H9 (cell line): Measurements from ENCODE around the gene KCNMB1. TPM values are rescaled to one million over a fixed set of nuclear protein-coding genes. Genes with fewer than 3 reads are reported as not detected.

ENCODE experiments used
- DNase-seq: peaks from one replicate; pipeline ENCODE4 v3.0.0-alpha.2; 2017
- H2AFZ ChIP-seq: one replicate; pipeline ENCODE4 v1.6.1; 2013; ENCODE audit warnings: mild to moderate bottlenecking, low read length, control low read depth, moderate library complexity
- H2AK5ac ChIP-seq: 2 replicates; pipeline ENCODE4 v1.6.1; 2013; ENCODE audit warnings: low read length, control low read depth, mixed read lengths; ENCODE audit not compliant: insufficient read length
- H2BK120ac ChIP-seq: one replicate; pipeline ENCODE4 v1.6.1; 2013; ENCODE audit warnings: low read depth, mild to moderate bottlenecking, low read length, control low read depth, inconsistent platforms; ENCODE audit not compliant: poor library complexity, severe bottlenecking
- H2BK12ac ChIP-seq: 2 replicates; pipeline ENCODE4 v1.6.1; 2013; ENCODE audit warnings: low read length, control low read depth, mixed read lengths, low read depth; ENCODE audit not compliant: insufficient read length
- H2BK15ac ChIP-seq: 2 replicates; pipeline ENCODE4 v1.6.1; 2013; ENCODE audit warnings: low read depth, low read length, control low read depth
- H2BK20ac ChIP-seq: one replicate; pipeline ENCODE4 v1.6.1; 2013; ENCODE audit warnings: low read depth, mild to moderate bottlenecking, low read length, control low read depth, inconsistent platforms; ENCODE audit not compliant: poor library complexity, severe bottlenecking
- H2BK5ac ChIP-seq: 2 replicates; pipeline ENCODE4 v1.6.1; 2013; ENCODE audit warnings: low read length, control low read depth, mixed read lengths; ENCODE audit not compliant: insufficient read length
- H3K14ac ChIP-seq: 2 replicates; pipeline ENCODE4 v1.6.1; 2013; ENCODE audit warnings: low read length, control low read depth; ENCODE audit not compliant: insufficient read depth
- H3K18ac ChIP-seq: 2 replicates; pipeline ENCODE4 v1.6.1; 2013; ENCODE audit warnings: low read depth, mild to moderate bottlenecking, mixed read lengths, low read length, control low read depth; ENCODE audit not compliant: insufficient read length
- H3K23ac ChIP-seq: 2 replicates; pipeline ENCODE4 v1.6.1; 2013; ENCODE audit warnings: low read length, control low read depth, mixed read lengths, low read depth; ENCODE audit not compliant: insufficient read length
- H3K23me2 ChIP-seq: 2 replicates; pipeline ENCODE4 v1.6.1; 2013; ENCODE audit warnings: low read depth, mild to moderate bottlenecking, mixed read lengths, low read length, control low read depth; ENCODE audit not compliant: insufficient read length, poor library complexity, severe bottlenecking
- H3K27ac ChIP-seq: 2 replicates; pipeline ENCODE4 v1.5.1; 2013; ENCODE audit warnings: low read length, control low read depth, mixed read lengths, low read depth; ENCODE audit not compliant: insufficient read length
- H3K27me3 ChIP-seq: 2 replicates; pipeline ENCODE4 v1.6.1; 2013; ENCODE audit warnings: low read length, control low read depth, inconsistent platforms; ENCODE audit not compliant: insufficient read depth
- H3K4ac ChIP-seq: 2 replicates; pipeline ENCODE4 v1.6.1; 2013; ENCODE audit warnings: low read depth, mild to moderate bottlenecking, control low read depth, inconsistent platforms, low read length, moderate library complexity
- H3K4me1 ChIP-seq: 2 replicates; pipeline ENCODE4 v1.6.1; 2013; ENCODE audit warnings: low read length, control low read depth, inconsistent platforms; ENCODE audit not compliant: insufficient read depth
- H3K4me2 ChIP-seq: 2 replicates; pipeline ENCODE4 v1.6.1; 2013; ENCODE audit warnings: low read length, control low read depth, mixed read lengths; ENCODE audit not compliant: insufficient read length, insufficient read depth
- H3K56ac ChIP-seq: 2 replicates; pipeline ENCODE4 v1.6.1; 2013; ENCODE audit warnings: low read depth, mild to moderate bottlenecking, mixed read lengths, low read length, control low read depth; ENCODE audit not compliant: insufficient read length
- H3K79me1 ChIP-seq: 2 replicates; pipeline ENCODE4 v1.6.1; 2013; ENCODE audit warnings: low read depth, mild to moderate bottlenecking, moderate library complexity, low read length, control low read depth, inconsistent platforms; ENCODE audit not compliant: insufficient read depth, poor library complexity, severe bottlenecking
- H3K79me2 ChIP-seq: 2 replicates; pipeline ENCODE4 v1.6.1; 2013; ENCODE audit warnings: low read length, control low read depth, inconsistent platforms; ENCODE audit not compliant: insufficient read depth
- H3K9ac ChIP-seq: 2 replicates; pipeline ENCODE4 v1.6.1; 2013; ENCODE audit warnings: low read length, control low read depth, mixed read lengths; ENCODE audit not compliant: insufficient read length; ENCODE audit errors: extremely low read depth
- H3K9me3 ChIP-seq: one replicate; pipeline ENCODE4 v1.6.1; 2013; ENCODE audit warnings: low read depth, low read length, inconsistent platforms; ENCODE audit not compliant: control insufficient read depth
- H3T11ph ChIP-seq: one replicate; pipeline ENCODE4 v1.6.1; 2013; ENCODE audit warnings: mild to moderate bottlenecking, low read length, control low read depth, inconsistent platforms
- H4K20me1 ChIP-seq: one replicate; pipeline ENCODE4 v1.6.1; 2013; ENCODE audit not compliant: control insufficient read depth, insufficient read length, insufficient read depth
- H4K5ac ChIP-seq: 2 replicates; pipeline ENCODE4 v1.6.1; 2013; ENCODE audit warnings: low read depth, mild to moderate bottlenecking, mixed read lengths, low read length, control low read depth; ENCODE audit not compliant: insufficient read length
- H4K8ac ChIP-seq: replicated peaks from 2 replicates; pipeline ENCODE4 v1.6.1; 2013; ENCODE audit warnings: low read length, control low read depth, mixed read lengths, low read depth; ENCODE audit not compliant: insufficient read length
- H4K91ac ChIP-seq: 2 replicates; pipeline ENCODE4 v1.6.1; 2013; ENCODE audit warnings: low read depth, mild to moderate bottlenecking, moderate library complexity, mixed read lengths, low read length, control low read depth; ENCODE audit not compliant: insufficient read length
- H3K27ac Mint-ChIP-seq, 3 experiments: 2 replicates in 2 of 3; 3 replicates in 1 of 3; pipeline ENCODE4 v1.8.0; 2020 to 2021; ENCODE audit warnings: mixed read lengths in 3 of 3, mild to moderate bottlenecking in 1 of 3, moderate library complexity in 1 of 3
- H3K27me3 Mint-ChIP-seq: 2 replicates; pipeline ENCODE4 v1.8.0; 2021; ENCODE audit warnings: low read depth, mild to moderate bottlenecking, moderate library complexity, mixed read lengths
- H3K36me3 Mint-ChIP-seq, 3 experiments: 2 replicates in 2 of 3; 3 replicates in 1 of 3; pipeline ENCODE4 v1.8.0; 2020 to 2021; ENCODE audit warnings: low read depth in 3 of 3, mixed read lengths in 3 of 3; ENCODE audit not compliant: insufficient read depth in 1 of 3
- H3K4me1 Mint-ChIP-seq, 2 experiments: 2 replicates each; pipeline ENCODE4 v1.8.0; 2020; ENCODE audit warnings: mixed read lengths in 2 of 2
- H3K4me3 Mint-ChIP-seq, 2 experiments: 2 replicates in 1 of 2; 3 replicates in 1 of 2; pipeline ENCODE4 v1.8.0; 2020 to 2021; ENCODE audit warnings: mild to moderate bottlenecking in 2 of 2, mixed read lengths in 2 of 2, moderate library complexity in 1 of 2
- H3K9me3 Mint-ChIP-seq, 2 experiments: 2 replicates in 1 of 2; 3 replicates in 1 of 2; pipeline ENCODE4 v1.8.0; 2020; ENCODE audit warnings: mild to moderate bottlenecking in 2 of 2, mixed read lengths in 2 of 2, moderate library complexity in 1 of 2
- CTCF ChIP-seq: fragments of 200-600 bp; sonication (generic); conservative IDR thresholded peaks from 3 replicates; pipeline ENCODE4 v1.8.0; 2021; ENCODE audit warnings: antibody characterized with exemption, mild to moderate bottlenecking
- WGBS: extraction: QIAGEN DNeasy Blood & Tissue Kit; methylation state at CpG from one replicate; pipeline ENCODE4 v1.1.7; 2013; ENCODE audit warnings: missing lambda C conversion rate, low lambda C conversion rate, mixed read lengths; ENCODE audit not compliant: insufficient read length; ENCODE audit errors: extremely low coverage; 5-methylcytosine and 5-hydroxymethylcytosine counted together
- total RNA-seq: library from RNA; stranded (reverse); gene quantifications from 2 replicates; pipeline ENCODE4 v1.2.1, GENCODE V29; 2021

The KCNMB1 gene
- total RNA-seq, 1 experiment from 2014 or later = 0.28 TPM

- Histone ChIP-seq H3K4me2 (no peak overlapping the region), H3K23ac (no peak overlapping the region), H3K4me1 (peaks cover 3% of the 10 kb centered on the region), H3K14ac (no peak overlapping the region), H2BK15ac (no peak overlapping the region), H3K4ac (no peak overlapping the region), H2AK5ac (no peak overlapping the region), H2BK5ac (no peak overlapping the region), H3K27me3 (no peaks in the 10 kb centered on the region), H3K79me1 (no peaks in the 10 kb centered on the region), H2BK20ac (no peak overlapping the region), H3K56ac (no peak overlapping the region), H3K79me2 (no peaks in the 10 kb centered on the region), H3K23me2 (no peaks in the 10 kb centered on the region), H2AFZ (no peak overlapping the region), H3K9ac (no peak overlapping the region), H4K91ac (no peak overlapping the region), H3K18ac (no peak overlapping the region), H4K5ac (no peak overlapping the region), H4K8ac (no peak overlapping the region), H2BK120ac (no peak overlapping the region), H2BK12ac (no peak overlapping the region), H3T11ph (no peak overlapping the region), H3K27ac (no peak overlapping the region), H4K20me1 (no peaks in the 10 kb centered on the region), H3K9me3 (no peaks in the 10 kb centered on the region)
- no peak for DNase-seq
- Mint-ChIP-seq H3K4me1 (peaks cover 51 to 54% of the 10 kb centered on the region in 2 experiments), H3K36me3 (no peaks in the 10 kb centered on the region; a peak in 1 of 7 replicates), H3K27ac (no peak overlapping the region), H3K9me3 (no peaks in the 10 kb centered on the region; a peak in 1 of 5 replicates), H3K27me3 (peaks cover 2% of the 10 kb centered on the region; the same call in 1 of the 2 replicates), H3K4me3 (no peak overlapping the region)
- TF ChIP-seq CTCF = no peak
- no CpG with 5 or more reads among the region's 2 CpGs for WGBS
Observed at GRCh38 chr5:170410401-170410800, 21.2 kb upstream of the KCNMB1 start.
